ENCODE results near the gene STXBP4. TPM values are rescaled to one million over a fixed set of nuclear protein-coding genes. Genes with fewer than 3 reads are reported as not detected.

The STXBP4 gene
- total RNA-seq, 1 donor from 2014 or later = 12.6 TPM

DNA sequence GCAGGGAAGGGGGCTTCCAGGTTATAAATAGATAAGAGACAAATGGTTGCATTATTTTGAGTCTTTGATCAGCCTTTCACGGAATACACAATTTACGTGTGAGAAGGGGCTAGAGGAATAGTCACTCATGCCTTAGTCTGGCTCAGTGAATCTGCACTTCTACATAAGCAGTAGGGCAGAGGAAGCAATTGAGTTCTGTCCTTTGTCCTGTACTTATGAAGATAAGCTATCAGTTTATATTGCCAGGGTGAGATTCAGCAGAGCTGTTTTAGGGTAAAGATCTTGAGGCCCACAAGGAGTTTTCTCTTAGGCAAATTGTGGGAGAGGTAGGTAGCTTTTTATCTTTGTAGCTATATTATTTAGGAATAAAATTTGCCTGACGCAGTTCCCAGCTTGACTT, 34.6 kb upstream of the STXBP4 start:
- Histone ChIP-seq H3K4me2 (ENCODE audit: low read length) (no peak overlapping the region), H3K9me3 (ENCODE audit: insufficient read depth, low read depth, low read length) (no peaks in the 10 kb centered on the region), H3K27ac (ENCODE audit: low read depth, low read length) (no peak overlapping the region), H3K36me3 (ENCODE audit: insufficient read depth, low read length) (peaks cover 4% of the 10 kb centered on the region), H3K4me3 (ENCODE audit: insufficient read depth, low read depth, low read length) (no peak overlapping the region), H4K20me1 (ENCODE audit: insufficient read depth, low read length) (no peaks in the 10 kb centered on the region), H3K9ac (ENCODE audit: low read length) (no peak overlapping the region), H3K27me3 (ENCODE audit: insufficient read depth, low read length) (no peaks in the 10 kb centered on the region), H3K4me1 (ENCODE audit: insufficient read depth, low read length) (no peaks in the 10 kb centered on the region), H2AFZ (ENCODE audit: low read depth, low read length) (no peak overlapping the region), H3K79me2 (ENCODE audit: insufficient read depth, low read length) (no peaks in the 10 kb centered on the region)
- H3K4me3 Mint-ChIP-seq (ENCODE audit: unreplicated experiment) = no peak overlapping the region
- TF ChIP-seq, protein P1, sequence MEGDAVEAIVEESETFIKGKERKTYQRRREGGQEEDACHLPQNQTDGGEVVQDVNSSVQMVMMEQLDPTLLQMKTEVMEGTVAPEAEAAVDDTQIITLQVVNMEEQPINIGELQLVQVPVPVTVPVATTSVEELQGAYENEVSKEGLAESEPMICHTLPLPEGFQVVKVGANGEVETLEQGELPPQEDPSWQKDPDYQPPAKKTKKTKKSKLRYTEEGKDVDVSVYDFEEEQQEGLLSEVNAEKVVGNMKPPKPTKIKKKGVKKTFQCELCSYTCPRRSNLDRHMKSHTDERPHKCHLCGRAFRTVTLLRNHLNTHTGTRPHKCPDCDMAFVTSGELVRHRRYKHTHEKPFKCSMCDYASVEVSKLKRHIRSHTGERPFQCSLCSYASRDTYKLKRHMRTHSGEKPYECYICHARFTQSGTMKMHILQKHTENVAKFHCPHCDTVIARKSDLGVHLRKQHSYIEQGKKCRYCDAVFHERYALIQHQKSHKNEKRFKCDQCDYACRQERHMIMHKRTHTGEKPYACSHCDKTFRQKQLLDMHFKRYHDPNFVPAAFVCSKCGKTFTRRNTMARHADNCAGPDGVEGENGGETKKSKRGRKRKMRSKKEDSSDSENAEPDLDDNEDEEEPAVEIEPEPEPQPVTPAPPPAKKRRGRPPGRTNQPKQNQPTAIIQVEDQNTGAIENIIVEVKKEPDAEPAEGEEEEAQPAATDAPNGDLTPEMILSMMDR (IDR thresholded peaks at IDR 0.05; ENCODE audit: insufficient read depth, low read depth, low read length) = no peak
- no peak for TF ChIP-seq EZH2 (IDR thresholded peaks at IDR 0.05; ENCODE audit: insufficient read depth, low read length)
- H3K27me3 Mint-ChIP-seq (ENCODE audit: low read depth, unreplicated experiment) = no peaks in the 10 kb centered on the region
- no peaks in the 10 kb centered on the region for H3K9me3 Mint-ChIP-seq (ENCODE audit: unreplicated experiment)
- no peaks in the 10 kb centered on the region for H3K4me1 Mint-ChIP-seq (ENCODE audit: low read depth, unreplicated experiment)
- FAIRE-seq (no peak), DNase-seq (ENCODE audit: low read depth) (no peak)
- no peak overlapping the region for H3K27ac Mint-ChIP-seq (ENCODE audit: unreplicated experiment)
- H3K36me3 Mint-ChIP-seq (ENCODE audit: low read depth, unreplicated experiment) = peaks cover 15% of the 10 kb centered on the region

DNA sequence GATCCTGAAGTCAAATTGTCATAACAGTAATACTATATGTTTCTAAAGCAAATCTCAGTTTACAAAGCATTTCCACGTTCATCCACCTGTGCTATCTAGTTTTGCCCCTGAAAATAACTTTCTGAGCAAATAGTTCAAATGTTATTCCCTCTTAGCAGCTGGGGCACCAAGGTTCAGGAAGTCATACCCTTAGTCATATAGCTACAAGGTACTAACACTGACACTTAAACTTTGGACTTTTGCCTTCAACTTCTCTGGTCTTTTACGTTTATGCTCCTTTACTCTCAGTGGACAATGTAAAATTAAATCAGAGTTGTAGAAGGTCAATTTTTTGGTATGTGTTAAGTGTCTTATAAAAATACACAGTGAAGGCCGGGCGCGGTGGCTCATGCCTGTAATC, 33.1 kb upstream of the STXBP4 start:
- no peak overlapping the region for H3K4me3 ChIP-seq (ENCODE audit: insufficient read depth, low read depth, low read length)
- H3K79me2 ChIP-seq (ENCODE audit: insufficient read depth, low read length) = no peaks in the 10 kb centered on the region
- H3K36me3 Mint-ChIP-seq (ENCODE audit: low read depth, unreplicated experiment) = peaks cover 15% of the 10 kb centered on the region
- no peaks in the 10 kb centered on the region for H3K4me1 Mint-ChIP-seq (ENCODE audit: low read depth, unreplicated experiment)
- H3K9me3 Mint-ChIP-seq (ENCODE audit: unreplicated experiment) = no peaks in the 10 kb centered on the region
- peaks cover 4% of the 10 kb centered on the region for H3K36me3 ChIP-seq (ENCODE audit: insufficient read depth, low read length)
- no peaks in the 10 kb centered on the region for H3K27me3 Mint-ChIP-seq (ENCODE audit: low read depth, unreplicated experiment)
- H2AFZ ChIP-seq (ENCODE audit: low read depth, low read length) = no peak overlapping the region
- no peak overlapping the region for H3K4me3 Mint-ChIP-seq (ENCODE audit: unreplicated experiment)
- no peaks in the 10 kb centered on the region for H3K9me3 ChIP-seq (ENCODE audit: insufficient read depth, low read depth, low read length)
- no peaks in the 10 kb centered on the region for H4K20me1 ChIP-seq (ENCODE audit: insufficient read depth, low read length)
- no peak overlapping the region for H3K27ac Mint-ChIP-seq (ENCODE audit: unreplicated experiment)
- H3K27me3 ChIP-seq (ENCODE audit: insufficient read depth, low read length) = no peaks in the 10 kb centered on the region
- H3K9ac ChIP-seq (ENCODE audit: low read length) = no peak overlapping the region
- TF ChIP-seq, protein P1 (IDR thresholded peaks at IDR 0.05; ENCODE audit: insufficient read depth, low read depth, low read length) = no peak
- TF ChIP-seq EZH2 (IDR thresholded peaks at IDR 0.05; ENCODE audit: insufficient read depth, low read length) = no peak
- DNase-seq (ENCODE audit: low read depth) (no peak), FAIRE-seq (no peak)
- no peak overlapping the region for H3K27ac ChIP-seq (ENCODE audit: low read depth, low read length)
- H3K4me2 ChIP-seq (ENCODE audit: low read length) = no peak overlapping the region
- no peaks in the 10 kb centered on the region for H3K4me1 ChIP-seq (ENCODE audit: insufficient read depth, low read length)

DNA sequence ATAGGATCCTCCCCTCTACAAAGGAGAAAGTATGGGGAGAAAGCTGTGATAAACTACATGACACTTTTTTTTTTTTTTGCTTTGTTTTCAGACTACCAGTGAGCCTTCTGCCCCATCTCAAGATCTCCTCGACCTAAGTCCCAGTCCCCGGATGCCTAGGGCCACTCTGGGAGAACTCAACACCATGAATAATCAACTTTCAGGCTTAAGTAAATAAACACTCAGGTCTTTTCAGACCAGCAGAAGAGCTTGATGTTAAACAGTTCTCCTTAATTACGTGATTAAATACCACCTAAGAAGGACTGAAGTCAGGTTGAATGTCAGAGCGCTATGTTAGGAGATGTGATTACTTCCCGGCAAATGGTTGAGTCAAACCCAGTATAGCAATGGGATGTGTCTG, 31.5 kb upstream of the STXBP4 start:
- TF ChIP-seq, protein P1 (IDR thresholded peaks at IDR 0.05; ENCODE audit: insufficient read depth, low read depth, low read length) = no peak
- Mint-ChIP-seq H3K27ac (ENCODE audit: unreplicated experiment) (no peak overlapping the region), H3K4me1 (ENCODE audit: low read depth, unreplicated experiment) (no peaks in the 10 kb centered on the region), H3K36me3 (ENCODE audit: low read depth, unreplicated experiment) (peaks cover 15% of the 10 kb centered on the region), H3K9me3 (ENCODE audit: unreplicated experiment) (no peaks in the 10 kb centered on the region), H3K4me3 (ENCODE audit: unreplicated experiment) (no peak overlapping the region), H3K27me3 (ENCODE audit: low read depth, unreplicated experiment) (no peaks in the 10 kb centered on the region)
- Histone ChIP-seq H2AFZ (ENCODE audit: low read depth, low read length) (no peak overlapping the region), H3K27me3 (ENCODE audit: insufficient read depth, low read length) (no peaks in the 10 kb centered on the region), H3K27ac (ENCODE audit: low read depth, low read length) (no peak overlapping the region), H4K20me1 (ENCODE audit: insufficient read depth, low read length) (no peaks in the 10 kb centered on the region), H3K36me3 (ENCODE audit: insufficient read depth, low read length) (peaks cover 4% of the 10 kb centered on the region), H3K4me1 (ENCODE audit: insufficient read depth, low read length) (no peaks in the 10 kb centered on the region), H3K79me2 (ENCODE audit: insufficient read depth, low read length) (no peaks in the 10 kb centered on the region), H3K4me2 (ENCODE audit: low read length) (no peak overlapping the region), H3K9me3 (ENCODE audit: insufficient read depth, low read depth, low read length) (no peaks in the 10 kb centered on the region), H3K9ac (ENCODE audit: low read length) (no peak overlapping the region), H3K4me3 (ENCODE audit: insufficient read depth, low read depth, low read length) (no peak overlapping the region)
- DNase-seq (ENCODE audit: low read depth) = no peak
- FAIRE-seq = no peak
